ENCODE data around the gene KCTD17.

GRCh38 chr22:37017356-37017755 is 34.2 kb upstream of the KCTD17 start:
- TF ChIP-seq POLR2A (IDR thresholded peaks at IDR 0.05): no peak
- TF ChIP-seq CTCF (IDR thresholded peaks at IDR 0.05): no peak
- no peak for TF ChIP-seq EP300 (IDR thresholded peaks at IDR 0.05)

Data from tibial nerve (tissue), 4 donors.